Nephron (organoid): ENCODE measurements around the gene ABHD17A.

Experiments
- H3K27ac Mint-ChIP-seq, 3 experiments: 2 replicates each; pipeline ENCODE4 v1.8.0; 2020; ENCODE audit warnings: mixed read lengths in 3 of 3, mild to moderate bottlenecking in 2 of 3, moderate library complexity in 1 of 3
- H3K27me3 Mint-ChIP-seq: 2 replicates; pipeline ENCODE4 v1.8.0; 2021; ENCODE audit warnings: low read depth, mild to moderate bottlenecking, moderate library complexity, mixed read lengths
- H3K36me3 Mint-ChIP-seq: 2 replicates; pipeline ENCODE4 v1.8.0; 2020; ENCODE audit warnings: low read depth, mixed read lengths
- H3K4me1 Mint-ChIP-seq: 2 replicates; pipeline ENCODE4 v1.8.0; 2020; ENCODE audit warnings: mixed read lengths
- H3K4me3 Mint-ChIP-seq, 3 experiments: 2 replicates each; pipeline ENCODE4 v1.8.0; 2020; ENCODE audit warnings: mild to moderate bottlenecking in 3 of 3, mixed read lengths in 3 of 3, moderate library complexity in 2 of 3
- H3K9me3 Mint-ChIP-seq: 2 replicates; pipeline ENCODE4 v1.8.0; 2020; ENCODE audit warnings: mixed read lengths
- TF ChIP-seq, protein P1 (sequence below), 3 experiments: fragments of 200-600 bp; sonication (generic); IDR thresholded peaks; one replicate each; pipeline ENCODE4 v1.5.0; 2021; ENCODE audit warnings: antibody characterized with exemption in 3 of 3; ENCODE audit not compliant: unreplicated experiment in 3 of 3

Gene ABHD17A

GRCh38 chr19:1837222-1837565 is 48.1 kb downstream of the ABHD17A start:
- Mint-ChIP-seq H3K27me3 (no peaks in the 10 kb centered on the region), H3K36me3 (no peaks in the 10 kb centered on the region), H3K27ac (no peak overlapping the region), H3K9me3 (no peaks in the 10 kb centered on the region), H3K4me1 (peaks cover 28% of the 10 kb centered on the region), H3K4me3 (no peak overlapping the region)
- TF ChIP-seq, protein P1, sequence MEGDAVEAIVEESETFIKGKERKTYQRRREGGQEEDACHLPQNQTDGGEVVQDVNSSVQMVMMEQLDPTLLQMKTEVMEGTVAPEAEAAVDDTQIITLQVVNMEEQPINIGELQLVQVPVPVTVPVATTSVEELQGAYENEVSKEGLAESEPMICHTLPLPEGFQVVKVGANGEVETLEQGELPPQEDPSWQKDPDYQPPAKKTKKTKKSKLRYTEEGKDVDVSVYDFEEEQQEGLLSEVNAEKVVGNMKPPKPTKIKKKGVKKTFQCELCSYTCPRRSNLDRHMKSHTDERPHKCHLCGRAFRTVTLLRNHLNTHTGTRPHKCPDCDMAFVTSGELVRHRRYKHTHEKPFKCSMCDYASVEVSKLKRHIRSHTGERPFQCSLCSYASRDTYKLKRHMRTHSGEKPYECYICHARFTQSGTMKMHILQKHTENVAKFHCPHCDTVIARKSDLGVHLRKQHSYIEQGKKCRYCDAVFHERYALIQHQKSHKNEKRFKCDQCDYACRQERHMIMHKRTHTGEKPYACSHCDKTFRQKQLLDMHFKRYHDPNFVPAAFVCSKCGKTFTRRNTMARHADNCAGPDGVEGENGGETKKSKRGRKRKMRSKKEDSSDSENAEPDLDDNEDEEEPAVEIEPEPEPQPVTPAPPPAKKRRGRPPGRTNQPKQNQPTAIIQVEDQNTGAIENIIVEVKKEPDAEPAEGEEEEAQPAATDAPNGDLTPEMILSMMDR (IDR thresholded peaks at IDR 0.05; ENCODE audit: unreplicated experiment in 3 of 3) = no peak

GRCh38 chr19:1836458-1837221 is 48.7 kb downstream of the ABHD17A start:
- Mint-ChIP-seq H3K4me3 (no peak overlapping the region), H3K36me3 (no peaks in the 10 kb centered on the region), H3K4me1 (peaks cover 22% of the 10 kb centered on the region), H3K27ac (no peak overlapping the region), H3K27me3 (no peaks in the 10 kb centered on the region), H3K9me3 (no peaks in the 10 kb centered on the region)
- TF ChIP-seq, protein P1 (IDR thresholded peaks at IDR 0.05; ENCODE audit: unreplicated experiment in 3 of 3) = no peak

GRCh38 chr19:1833540-1833939 is 51.8 kb downstream of the ABHD17A start:
- Mint-ChIP-seq H3K4me3 (peak overlapping the region in 2 of 3 experiments; percentile 60 to 62), H3K27me3 (no peaks in the 10 kb centered on the region), H3K27ac (peak overlapping the region; percentile 50 to 94 (median 93)), H3K36me3 (no peaks in the 10 kb centered on the region), H3K4me1 (peaks cover 4% of the 10 kb centered on the region), H3K9me3 (no peaks in the 10 kb centered on the region)
- TF ChIP-seq, protein P1 (IDR thresholded peaks at IDR 0.05; ENCODE audit: unreplicated experiment in 3 of 3) = no peak

GRCh38 chr19:1832046-1832663 is 53.1 kb downstream of the ABHD17A start:
- Mint-ChIP-seq H3K36me3 (no peaks in the 10 kb centered on the region), H3K9me3 (no peaks in the 10 kb centered on the region), H3K4me3 (no peak overlapping the region), H3K27me3 (no peaks in the 10 kb centered on the region), H3K27ac (no peak overlapping the region), H3K4me1 (peaks cover 4% of the 10 kb centered on the region)
- TF ChIP-seq, protein P1 (IDR thresholded peaks at IDR 0.05; ENCODE audit: unreplicated experiment in 3 of 3) = no peak

DNA sequence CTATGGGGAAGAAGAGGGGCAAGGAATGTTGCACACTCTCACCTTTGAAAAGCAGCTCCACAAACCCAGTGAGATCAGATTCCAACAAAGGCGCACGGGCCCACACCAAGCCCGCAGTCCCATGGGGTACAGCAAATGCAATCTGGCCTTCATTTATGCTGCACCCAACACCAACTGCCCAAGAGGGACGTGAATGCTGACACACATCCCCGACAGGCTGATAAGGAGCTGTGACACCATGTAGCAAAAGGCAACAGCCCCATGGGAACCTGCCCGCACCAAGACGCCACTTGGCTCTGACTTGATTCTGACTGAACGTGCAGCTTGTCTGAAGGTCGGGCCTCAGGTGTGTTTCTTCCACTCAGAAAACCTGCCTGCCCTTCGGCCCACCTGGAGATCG is 54.3 kb downstream of the ABHD17A start:
- no peaks in the 10 kb centered on the region for H3K27me3 Mint-ChIP-seq
- no peaks in the 10 kb centered on the region for H3K9me3 Mint-ChIP-seq
- peak overlapping the region in 1 of 3 experiments; percentile 48 for H3K27ac Mint-ChIP-seq
- H3K4me1 Mint-ChIP-seq = peaks cover 2% of the 10 kb centered on the region
- no peak overlapping the region for H3K4me3 Mint-ChIP-seq
- TF ChIP-seq, protein P1 (IDR thresholded peaks at IDR 0.05; ENCODE audit: unreplicated experiment in 3 of 3) = no peak
- H3K36me3 Mint-ChIP-seq = peaks cover under 1% of the 10 kb centered on the region
